ENCODE measurements around the gene LRRC23. TPM values are rescaled to one million over a fixed set of nuclear protein-coding genes. Genes with fewer than 3 reads are reported as not detected.

Gene LRRC23
- total RNA-seq, 1 experiment from 2014 or later = 3.5 TPM

- no peak for DNase-seq (ENCODE audit: low read depth)
Measured at GRCh38 chr12:6923851-6924250, 19.2 kb downstream of the LRRC23 start.

GRCh38 chr12:6925239-6925539, 20.6 kb downstream of the LRRC23 start:
- DNase-seq (ENCODE audit: low read depth) = no peak

GRCh38 chr12:6925540-6926279, 21.1 kb downstream of the LRRC23 start:
- peak; percentile 91 for DNase-seq (ENCODE audit: low read depth)

- DNase-seq (ENCODE audit: low read depth) = peak; percentile 55
Measured at GRCh38 chr12:6927379-6928021, 22.9 kb downstream of the LRRC23 start, which contains the start of gene ATN1. TSS of gene ATN1 (plus strand) at chr12:6927959. CDS start at chr12:6934002, 6,043 bp downstream.

- no peak for DNase-seq (ENCODE audit: low read depth)
Measured at GRCh38 chr12:6928022-6928702, 23.5 kb downstream of the LRRC23 start.

- DNase-seq (ENCODE audit: low read depth) = no peak
Measured at GRCh38 chr12:6928703-6929407, 24.2 kb downstream of the LRRC23 start.

- no peak for DNase-seq (ENCODE audit: low read depth)
Measured at GRCh38 chr12:6929466-6930452, 25.1 kb downstream of the LRRC23 start.

- DNase-seq (ENCODE audit: low read depth) = no peak
Measured at GRCh38 chr12:6932766-6933165, 28.1 kb downstream of the LRRC23 start.

- no peak for DNase-seq (ENCODE audit: low read depth)
Measured at GRCh38 chr12:6934110-6934509, 29.5 kb downstream of the LRRC23 start.

GRCh38 chr12:6935371-6936193, 31.0 kb downstream of the LRRC23 start:
- no peak for DNase-seq (ENCODE audit: low read depth)

GRCh38 chr12:6936194-6936635, 31.6 kb downstream of the LRRC23 start:
- no peak for DNase-seq (ENCODE audit: low read depth)

- DNase-seq (ENCODE audit: low read depth) = no peak
Measured at GRCh38 chr12:6936636-6937480, 32.2 kb downstream of the LRRC23 start.

- peak; percentile 93 for DNase-seq (ENCODE audit: low read depth)
Measured at GRCh38 chr12:6937481-6938352, 33.1 kb downstream of the LRRC23 start.

- DNase-seq (ENCODE audit: low read depth) = no peak
Measured at GRCh38 chr12:6938353-6939190, 34.0 kb downstream of the LRRC23 start.

GRCh38 chr12:6939191-6939540, 34.5 kb downstream of the LRRC23 start:
- DNase-seq (ENCODE audit: low read depth) = no peak

GRCh38 chr12:6941267-6941666, 36.6 kb downstream of the LRRC23 start:
- no peak for DNase-seq (ENCODE audit: low read depth)

- no peak for DNase-seq (ENCODE audit: low read depth)
Measured at GRCh38 chr12:6941782-6942181, 37.2 kb downstream of the LRRC23 start.

All from HT1080 (cell line).